Right lobe of liver (tissue), 4 donors: ENCODE results near the gene OGFOD3.

Experiments used
- CTCF ChIP-seq, 4 donors: fragments of 200-600 bp in 3 of 4; fragments of 450-650 bp in 1 of 4; IDR thresholded peaks; one replicate each; pipeline versions ENCODE4 v1.5.1 to v1.8.0; 2016 to 2022; ENCODE audit warnings: antibody characterized with exemption in 4 of 4, mild to moderate bottlenecking in 2 of 4
- POLR2A ChIP-seq: fragments of 450-650 bp; IDR thresholded peaks from one replicate; pipeline ENCODE4 v1.6.1; 2017; ENCODE audit warnings: antibody characterized with exemption, mild to moderate bottlenecking
- donor health status: DM: no; HTN: no; CAD: no.
- donor health status: DM: no; HTN: no; CAD: no.
- donor health status: DM: no; HTN: yes; CAD: no.

GRCh38 chr17:82446124-82446523, 27.7 kb upstream of the OGFOD3 start:
- TF ChIP-seq POLR2A (no peak), CTCF (IDR thresholded peaks at IDR 0.05) (no peak)
